HS-27A (cell line): ENCODE data around the gene RUSF1.
A peak's percentile ranks its signal among the peaks of the same experiment; 100 is the strongest.
"Not testable (repeated sequence)": the region's sequence is repeated elsewhere in the genome, so short reads cannot be mapped to it uniquely, and the experiment has no call there.

Source experiments
- DNase-seq: peaks from one replicate; pipeline ENCODE4 v3.0.0-alpha.2; 2012; ENCODE audit warnings: low read depth, missing footprints

The RUSF1 gene

DNA sequence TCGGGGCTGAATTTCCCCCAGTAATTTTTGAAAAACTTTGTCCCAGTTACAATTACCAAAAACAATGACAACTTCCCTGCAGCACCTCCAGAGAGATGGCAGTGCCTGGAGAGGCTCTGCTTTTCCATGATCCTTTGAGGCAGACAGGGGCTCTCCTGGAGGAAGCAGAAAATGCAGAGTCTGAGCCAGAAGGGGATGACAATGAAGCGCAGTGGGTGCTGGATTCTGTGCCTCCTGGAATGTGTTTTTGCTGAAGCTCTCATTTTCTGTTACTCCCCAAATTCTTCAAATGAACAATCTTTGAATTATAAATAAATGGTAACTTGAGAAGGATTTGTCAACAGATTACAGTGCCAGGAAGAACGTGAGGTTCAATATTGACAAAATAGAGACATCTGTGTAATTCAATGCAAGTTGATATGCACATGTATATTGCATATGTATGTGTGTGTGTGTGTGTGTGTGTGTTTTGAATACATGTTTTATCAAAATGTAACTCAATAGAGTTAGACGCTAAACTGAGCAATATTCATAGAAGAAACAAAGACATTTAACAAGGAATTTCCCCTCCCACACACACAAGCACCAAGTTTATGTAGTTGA is 9.7 kb upstream of the RUSF1 start:
- DNase-seq: no peak

DNA sequence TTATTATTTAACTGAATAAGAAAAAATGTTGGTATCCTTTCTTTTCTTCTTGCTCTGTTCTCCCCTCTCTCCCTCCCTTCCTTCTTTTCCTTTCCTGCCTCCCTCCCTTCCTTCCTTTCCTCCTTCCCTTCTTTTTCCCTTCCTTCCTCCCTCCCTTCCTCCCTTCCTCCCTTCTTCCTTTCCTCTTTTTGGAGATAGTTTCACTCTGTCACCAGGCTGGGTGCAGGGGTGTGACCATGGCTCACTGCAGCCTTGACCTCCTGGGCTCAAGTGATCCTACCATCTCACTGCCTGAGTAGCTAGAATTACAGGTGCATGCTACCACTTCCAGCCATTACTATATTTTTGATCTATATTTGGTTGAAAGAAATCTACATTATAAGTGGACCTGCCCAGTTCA is 5.7 kb upstream of the RUSF1 start:
- no peak for DNase-seq

DNA sequence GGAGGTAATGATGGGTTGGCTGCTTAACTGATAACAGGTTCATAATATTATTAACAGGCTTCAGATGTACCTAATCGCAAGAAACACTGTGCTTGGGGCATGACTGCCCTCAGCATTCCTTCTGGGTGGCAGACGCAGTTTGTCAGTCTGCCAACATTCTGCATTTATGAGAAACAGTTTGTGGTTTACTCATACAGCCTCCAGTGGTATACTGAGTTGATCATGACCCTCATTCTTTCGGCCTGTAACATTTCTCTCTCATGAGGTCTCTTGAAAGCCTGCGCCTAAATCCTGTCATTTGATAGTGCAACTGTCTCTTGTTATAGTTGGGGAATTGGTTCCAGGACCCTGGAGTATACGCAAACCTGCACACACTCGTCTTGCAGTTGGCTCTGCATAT is 4.9 kb upstream of the RUSF1 start:
- peak; percentile 68 for DNase-seq

DNA sequence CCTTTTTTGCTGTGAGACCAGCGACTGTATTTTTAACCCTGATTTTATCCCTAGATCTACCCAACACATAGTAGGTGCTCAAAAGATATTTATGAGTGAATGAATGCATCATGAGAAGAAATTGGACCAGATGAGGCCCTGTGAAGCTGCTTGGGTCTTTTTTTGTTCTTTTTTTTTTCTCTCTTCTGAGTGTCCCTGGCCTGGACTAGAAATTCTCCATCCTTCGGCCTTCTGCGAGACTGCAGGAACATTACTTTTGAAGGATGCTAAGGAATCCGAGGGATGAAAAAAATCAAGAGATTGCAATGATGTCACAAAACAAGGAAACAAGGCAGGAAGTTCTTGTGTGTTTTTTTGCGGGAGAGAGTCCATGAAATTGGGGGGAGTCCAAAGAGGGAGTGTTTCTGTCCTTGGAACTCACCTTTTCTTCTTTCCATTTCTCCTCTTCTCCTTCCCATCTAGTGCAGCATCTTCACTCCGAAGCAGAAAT is 560 bp upstream of the RUSF1 start:
- DNase-seq: no peak

DNA sequence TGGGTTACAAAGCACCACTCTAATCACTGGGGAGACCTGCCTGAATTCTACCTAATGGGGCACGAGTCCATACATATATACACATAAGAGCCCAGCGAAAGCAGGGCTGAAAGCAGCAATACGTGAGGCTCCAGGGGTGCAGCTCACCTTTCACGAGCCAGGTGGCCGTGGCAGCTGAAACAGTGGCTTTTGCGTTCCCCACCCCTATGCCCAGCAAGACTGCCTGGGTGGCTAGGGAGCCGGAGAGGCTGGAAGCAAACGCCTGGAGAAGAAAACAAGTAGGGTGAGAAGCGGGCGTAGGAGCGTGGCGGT is 618 bp downstream of the RUSF1 start:
- no peak for DNase-seq

DNA sequence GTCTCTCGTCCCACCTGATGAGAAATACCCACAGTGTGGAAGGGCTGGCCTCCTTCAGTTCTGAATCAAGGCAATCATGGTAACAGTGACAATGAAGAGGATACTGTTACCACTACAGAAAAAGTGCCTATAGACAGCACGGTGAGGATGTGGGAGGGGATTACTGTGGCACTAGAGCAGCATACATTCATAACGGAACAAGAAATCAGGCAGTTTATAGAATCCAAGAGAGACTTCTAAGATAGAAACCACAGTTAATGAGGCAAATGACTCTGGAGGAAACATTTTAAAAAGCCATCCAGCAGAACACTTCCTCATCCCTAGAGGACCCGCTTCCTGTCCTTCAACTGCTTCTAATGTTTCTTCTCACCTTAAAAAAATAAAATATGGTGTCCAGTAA is 2.7 kb downstream of the RUSF1 start:
- DNase-seq: no peak

DNA sequence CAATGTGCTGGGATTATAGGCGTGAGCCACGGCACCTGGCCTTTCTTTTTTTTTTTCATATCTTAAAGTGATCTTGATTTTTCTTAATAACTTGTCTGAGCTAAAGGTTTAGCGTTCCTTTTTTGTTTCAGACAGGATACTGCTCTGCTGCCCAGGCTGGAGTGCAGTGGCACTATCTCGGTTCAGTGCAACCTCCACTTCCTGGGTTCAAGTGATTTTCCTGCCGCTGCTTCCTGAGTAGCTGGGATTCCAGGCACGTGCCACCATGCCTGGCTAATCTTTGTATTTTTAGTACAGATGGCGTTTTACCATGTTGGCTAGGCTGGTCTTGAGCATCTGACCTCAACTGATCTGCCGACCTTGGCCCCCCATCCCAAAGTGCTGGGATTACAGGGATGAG is 4.0 kb downstream of the RUSF1 start:
- no peak for DNase-seq

DNA sequence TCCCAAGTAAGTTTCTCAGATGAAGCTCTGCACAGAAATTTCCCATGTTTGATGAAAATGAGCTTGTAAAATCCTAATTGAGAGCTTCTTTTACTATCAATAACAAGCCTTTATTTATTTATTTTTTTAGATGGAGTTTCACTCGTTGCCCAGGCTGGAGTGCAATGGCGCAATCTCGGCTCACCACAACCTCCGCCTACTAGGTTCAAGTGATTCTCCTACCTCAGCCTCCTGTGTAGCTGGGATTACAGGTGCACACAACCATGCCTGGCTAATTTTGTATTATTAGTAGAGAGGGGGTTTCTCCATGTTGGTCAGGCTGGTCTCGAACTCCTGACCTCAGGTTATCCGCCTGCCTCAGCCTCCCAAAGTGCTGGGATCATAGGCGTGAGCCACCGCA is 4.6 kb downstream of the RUSF1 start:
- not testable (repeated sequence) for DNase-seq

DNA sequence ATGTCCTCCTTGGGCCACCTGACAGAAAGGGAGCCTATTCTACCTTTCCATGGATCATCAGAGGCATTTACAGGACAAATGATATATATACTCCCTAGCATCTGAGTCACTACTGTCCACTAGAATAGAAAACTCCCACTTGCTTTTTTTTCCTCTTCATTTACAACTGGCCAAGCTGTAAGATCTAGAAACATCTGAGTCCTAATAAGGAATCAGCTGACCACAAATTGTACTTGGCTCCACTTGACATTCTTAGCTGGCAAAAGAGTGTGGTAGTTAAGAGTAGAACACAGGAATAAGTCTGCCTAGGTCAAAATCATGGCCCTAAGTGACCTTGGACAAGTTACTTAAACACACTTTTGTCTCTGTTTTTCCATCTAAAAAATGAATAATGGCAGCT is 5.2 kb downstream of the RUSF1 start:
- no peak for DNase-seq

DNA sequence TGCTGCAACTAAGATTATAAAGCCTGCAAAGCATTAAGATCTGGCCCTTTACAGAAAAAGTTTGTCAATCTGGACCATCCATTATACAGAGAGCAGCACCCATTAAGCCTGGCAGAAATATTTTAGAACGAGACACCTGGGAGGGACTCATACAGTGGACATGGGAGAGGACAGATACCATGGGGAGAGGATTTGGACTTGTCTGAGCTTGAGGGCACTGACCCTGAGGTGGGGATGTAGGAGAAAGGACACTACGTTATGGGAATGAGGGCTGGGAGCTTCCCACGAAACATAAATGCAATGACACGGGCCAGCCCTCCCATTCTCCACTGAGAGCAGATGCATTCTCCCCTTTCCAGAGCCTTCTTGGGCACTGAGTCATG is 6.2 kb downstream of the RUSF1 start:
- no peak for DNase-seq

DNA sequence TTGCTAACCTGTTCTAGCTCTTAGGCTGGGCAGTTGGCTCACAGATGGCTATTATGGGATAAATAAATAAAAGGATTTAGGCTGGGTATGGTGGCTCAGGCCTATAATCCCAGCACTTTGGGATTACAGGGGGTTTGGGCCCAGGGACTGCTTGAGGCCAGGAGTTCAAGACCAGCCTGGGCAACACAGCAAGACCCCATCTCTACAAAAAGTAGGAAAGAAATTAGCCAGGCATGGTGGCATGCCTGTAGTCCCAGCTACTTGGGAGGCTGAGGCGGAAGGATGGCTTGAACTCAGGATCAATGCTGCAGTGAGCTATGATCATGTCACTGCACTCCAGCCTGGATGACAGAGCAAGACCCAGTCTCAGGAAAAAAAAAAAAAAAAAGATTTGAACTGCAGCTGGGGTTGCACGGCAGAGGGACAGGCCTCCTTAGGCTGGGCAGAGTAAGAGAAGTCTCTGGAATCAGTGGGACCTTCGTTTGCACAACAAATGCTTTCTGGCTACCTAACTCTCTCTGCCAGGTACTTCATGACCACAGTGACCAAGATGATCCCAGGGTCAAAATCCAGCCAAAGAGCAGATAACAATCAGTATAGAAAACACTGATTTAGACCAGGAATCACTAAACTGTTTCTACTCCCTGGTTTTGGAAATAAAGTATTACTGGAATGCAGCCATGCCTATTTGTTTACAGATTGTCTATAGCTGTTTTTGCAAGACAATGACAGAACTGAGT is 6.8 kb downstream of the RUSF1 start:
- no peak for DNase-seq

DNA sequence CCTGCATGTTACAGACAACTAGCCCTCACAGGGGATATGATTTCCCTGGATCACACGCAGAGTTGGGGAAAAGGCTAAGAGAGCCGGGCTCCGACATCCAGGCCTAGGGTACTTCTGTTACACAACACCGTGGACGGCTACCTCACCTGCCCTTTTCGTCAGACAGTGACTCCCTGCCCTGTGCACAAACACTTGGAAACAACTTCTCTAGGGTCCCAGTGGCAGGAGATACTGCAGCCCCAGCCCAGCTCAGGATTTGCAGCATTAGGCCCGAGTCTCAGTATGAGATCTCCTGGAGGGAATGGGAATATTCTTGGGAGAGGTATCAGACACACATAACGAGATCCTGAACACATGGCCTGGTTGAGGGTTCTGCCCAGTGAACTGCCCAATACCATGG is 8.3 kb downstream of the RUSF1 start:
- no peak for DNase-seq

DNA sequence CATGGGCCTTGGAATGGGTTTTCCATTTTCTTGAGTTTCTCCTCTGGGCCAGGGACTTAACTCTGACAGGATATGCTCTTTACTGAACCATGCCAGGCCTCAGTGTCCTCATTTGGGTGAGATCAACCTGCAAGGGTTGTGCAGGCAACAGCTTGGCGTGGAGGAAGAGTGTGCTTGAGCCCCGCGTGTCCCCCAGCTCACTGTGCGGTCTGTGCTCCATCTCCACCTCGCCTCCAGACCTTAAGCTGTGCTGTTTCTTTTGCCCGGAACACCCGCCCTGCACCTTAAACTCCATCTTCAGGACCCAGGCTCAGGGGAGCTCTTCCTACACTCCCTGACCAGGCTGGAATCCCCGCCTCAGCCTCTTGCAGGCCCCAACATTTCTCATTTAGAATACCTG is 9.7 kb downstream of the RUSF1 start:
- DNase-seq: no peak

DNA sequence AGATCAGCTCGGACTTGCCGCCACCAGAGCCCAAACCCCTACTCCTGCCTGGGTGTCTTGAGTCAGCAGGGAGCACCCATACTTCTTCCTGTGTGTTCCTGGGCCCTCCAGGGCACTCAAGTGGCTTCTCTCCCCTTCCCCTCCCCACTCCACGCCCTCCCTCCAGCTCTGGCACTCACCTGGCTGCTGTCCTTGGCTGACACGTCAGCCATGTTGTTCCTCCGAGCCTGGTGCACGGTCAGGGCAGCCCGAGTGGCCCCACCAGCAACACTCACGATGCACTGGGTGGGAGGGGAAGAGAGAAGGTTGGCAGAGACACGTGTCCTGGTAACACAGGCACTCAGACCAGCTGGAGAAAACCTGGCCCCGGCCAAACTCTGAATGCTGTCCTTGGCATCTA is 11.5 kb downstream of the RUSF1 start:
- DNase-seq: no peak

DNA sequence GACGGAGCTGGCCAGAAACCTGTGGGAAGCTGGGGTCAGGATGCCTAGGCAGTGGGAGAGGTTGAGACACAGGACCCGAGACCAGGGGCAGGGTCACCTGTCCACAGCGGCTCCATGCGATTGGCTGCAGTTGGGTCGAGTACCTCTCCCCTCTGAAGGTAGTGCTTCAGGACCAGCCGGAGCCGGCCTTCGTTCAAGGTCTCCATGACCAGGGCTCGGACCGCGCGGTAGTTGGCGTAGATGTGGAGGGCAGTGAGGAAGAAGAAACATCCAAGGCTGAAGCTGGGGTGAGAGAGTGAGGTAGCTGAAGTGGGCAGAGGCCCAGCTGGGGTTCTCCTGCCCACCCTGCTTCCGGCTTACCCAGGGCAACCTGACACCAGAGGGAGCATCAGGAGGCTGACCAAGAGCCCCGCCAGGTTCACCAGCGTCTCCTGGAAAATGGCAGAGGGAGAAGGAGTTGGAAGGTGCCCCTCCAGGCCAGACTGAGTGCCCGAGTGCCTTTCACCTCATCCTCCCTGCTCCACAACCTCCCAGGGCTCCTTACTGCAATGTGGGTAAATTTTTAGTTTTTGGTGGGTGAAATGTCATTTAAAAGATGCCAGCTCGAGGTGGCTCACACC is 14.6 kb downstream of the RUSF1 start:
- no peak for DNase-seq

DNA sequence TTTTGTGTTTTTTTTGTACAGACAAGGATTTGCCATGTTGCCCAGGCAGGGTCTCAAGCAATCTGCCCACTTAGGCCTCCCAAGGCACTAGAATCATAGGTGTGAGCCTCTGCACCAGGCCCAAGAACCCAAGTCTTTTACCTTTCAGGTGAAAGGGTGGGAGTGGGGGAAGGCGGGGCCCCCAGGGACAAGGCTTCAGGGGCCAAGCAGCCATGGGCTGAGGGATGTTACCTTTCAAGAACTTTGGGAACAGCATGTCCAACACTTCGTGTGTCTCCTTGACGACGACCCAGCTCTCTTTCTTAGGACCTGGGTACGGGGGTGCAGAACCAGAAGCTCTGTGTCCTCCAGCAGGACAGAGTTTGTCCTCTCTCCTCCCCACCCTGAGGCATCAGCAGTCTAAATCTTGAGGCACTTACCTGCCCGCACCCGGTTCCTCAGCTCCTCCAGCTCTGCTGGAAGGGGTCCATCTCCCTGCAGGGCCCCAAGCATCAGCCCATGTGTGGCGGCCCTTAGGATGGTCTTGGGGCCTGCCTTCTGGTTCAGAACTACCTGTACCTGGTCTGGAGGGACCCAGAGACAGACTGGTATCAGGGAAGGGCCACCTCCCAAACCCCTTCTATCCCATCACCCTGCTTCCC is 16.3 kb downstream of the RUSF1 start:
- DNase-seq: no peak

DNA sequence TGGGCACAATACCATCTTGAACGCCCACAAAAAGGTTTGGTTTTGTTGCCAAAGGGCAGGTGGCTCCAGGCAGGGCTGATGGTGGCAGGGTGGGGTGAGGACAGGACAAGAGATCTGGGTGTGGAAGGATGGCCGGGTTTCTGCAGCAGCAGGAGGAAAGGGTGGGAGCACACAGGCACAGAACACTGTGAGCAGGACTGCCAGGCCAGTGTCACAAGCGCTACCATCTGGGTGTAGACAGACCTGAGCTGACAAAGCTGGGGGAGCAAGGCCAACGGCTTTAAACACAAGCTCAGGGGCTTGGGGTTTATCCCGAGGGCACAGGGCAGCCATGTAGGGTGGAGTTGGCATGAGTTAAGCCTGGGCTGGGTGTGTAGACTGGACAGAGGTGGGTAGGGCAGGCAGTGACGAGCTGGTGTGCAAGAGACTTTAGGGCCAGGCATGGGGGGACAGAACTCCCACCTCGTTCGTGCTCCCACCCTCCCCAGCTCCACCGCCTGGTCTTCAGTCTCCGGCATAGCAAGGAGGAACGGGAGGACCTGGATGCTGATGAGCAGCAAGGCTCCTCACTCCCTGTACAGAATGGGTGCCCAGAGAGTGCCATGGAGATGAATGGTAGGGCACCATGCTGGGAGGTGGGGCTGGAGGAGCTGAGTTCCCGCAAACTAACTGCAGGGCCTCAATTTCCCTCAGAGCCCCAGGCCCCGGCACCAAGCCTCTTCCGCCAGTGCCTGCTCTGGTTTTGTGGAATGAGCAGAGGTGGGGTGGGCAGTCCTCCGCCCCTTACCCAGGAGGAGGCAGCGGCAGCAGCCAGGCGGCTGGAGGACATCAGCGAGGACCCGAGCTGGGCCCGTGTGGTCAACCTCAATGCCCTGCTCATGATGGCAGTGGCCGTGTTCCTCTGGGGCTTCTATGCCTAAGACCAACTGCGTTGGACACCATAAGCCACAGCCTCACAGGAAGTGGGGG is 18.3 kb downstream of the RUSF1 start:
- DNase-seq: no peak

DNA sequence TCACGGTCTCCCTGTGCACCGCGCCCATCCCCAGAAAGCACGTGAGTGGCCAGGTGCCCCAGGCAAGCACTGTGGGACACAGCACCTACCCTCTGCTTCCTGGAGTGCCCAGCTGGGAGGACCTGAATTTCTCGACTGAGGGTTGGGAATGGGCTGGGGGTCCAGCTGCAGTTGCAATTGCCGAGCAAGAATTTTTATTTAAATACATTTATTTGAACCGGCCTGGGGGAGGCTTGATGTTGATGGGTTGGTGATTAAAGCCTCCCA is 19.0 kb downstream of the RUSF1 start:
- DNase-seq: no peak

DNA sequence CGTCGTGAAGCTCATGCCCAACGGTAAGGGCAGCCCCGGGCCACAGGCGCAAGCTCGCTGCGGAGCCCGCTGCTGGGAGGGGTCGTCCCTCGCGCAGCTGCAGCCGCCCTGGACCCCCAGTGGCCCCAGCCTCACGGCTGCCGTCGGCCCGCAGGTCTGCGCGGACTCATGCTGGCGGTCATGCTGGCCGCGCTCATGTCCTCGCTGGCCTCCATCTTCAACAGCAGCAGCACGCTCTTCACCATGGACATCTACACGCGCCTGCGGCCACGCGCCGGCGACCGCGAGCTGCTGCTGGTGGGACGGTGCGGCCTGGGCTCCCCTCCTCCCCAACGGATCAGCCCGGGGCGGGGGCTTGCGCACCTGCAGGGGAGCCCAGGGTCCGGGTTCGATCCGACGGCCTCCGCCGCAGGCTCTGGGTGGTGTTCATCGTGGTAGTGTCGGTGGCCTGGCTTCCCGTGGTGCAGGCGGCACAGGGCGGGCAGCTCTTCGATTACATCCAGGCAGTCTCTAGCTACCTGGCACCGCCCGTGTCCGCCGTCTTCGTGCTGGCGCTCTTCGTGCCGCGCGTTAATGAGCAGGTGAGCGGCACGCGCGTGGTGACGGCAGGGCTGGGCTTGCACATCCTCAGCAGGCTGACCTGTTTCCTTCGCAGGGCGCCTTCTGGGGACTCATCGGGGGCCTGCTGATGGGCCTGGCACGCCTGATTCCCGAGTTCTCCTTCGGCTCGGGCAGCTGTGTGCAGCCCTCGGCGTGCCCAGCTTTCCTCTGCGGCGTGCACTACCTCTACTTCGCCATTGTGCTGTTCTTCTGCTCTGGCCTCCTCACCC is 19.5 kb downstream of the RUSF1 start:
- DNase-seq: no peak

DNA sequence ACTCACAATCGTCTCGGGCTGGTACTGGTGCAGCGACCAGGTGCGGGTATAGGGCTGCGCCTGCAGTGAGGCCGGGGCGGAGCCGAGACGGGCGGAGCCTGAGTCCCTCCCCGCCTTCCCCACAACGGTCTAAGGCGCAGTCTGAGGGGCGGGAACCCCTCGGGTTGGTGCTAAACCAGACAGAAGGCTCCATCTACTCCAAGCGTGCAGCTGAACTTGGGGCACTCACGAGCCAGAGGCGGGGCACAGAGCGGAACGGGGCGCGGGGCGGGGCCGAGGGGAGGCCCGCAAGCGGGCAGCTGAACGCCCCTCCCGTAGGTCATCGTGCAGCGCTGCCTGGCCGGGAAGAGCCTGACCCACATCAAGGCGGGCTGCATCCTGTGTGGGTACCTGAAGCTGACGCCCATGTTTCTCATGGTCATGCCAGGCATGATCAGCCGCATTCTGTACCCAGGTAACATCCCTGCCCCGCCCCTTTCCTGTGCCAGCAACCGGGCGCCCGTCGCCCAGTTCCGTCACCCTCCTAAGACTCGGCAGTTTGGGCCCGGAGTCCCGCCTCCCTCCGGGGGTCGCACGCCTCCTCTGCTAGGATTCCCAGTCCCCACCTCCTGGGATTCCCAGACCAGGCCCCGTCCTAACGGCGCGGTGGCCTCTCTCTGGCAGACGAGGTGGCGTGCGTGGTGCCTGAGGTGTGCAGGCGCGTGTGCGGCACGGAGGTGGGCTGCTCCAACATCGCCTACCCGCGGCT is 20.3 kb downstream of the RUSF1 start:
- DNase-seq: no peak
